Eye (tissue), 1 donor: ENCODE results near the gene CASP12.

ENCODE experiments used
- DNase-seq: peaks from one replicate; pipeline ENCODE4 v3.0.0-alpha.2; 2015

CASP12 gene

DNA sequence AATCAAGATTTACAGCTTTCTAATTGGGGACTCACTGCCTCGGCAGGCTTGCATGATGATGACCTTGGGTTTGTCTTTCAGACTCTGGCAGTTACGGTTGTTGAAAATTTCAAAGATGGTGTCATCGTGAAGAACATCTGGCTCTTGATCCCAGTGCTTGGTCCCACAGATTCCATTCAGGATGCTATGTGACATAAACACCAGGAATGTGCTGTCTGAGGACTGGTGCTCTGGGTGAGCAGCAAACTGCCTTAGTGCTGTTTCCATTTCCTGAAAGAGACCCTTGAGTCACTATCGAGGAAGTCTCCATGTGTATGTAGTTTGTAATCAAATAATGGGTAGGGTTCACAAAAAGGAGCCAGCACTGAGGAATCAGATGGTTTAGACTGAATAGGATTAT, 7.1 kb downstream of the CASP12 start:
- DNase-seq = no peak

DNA sequence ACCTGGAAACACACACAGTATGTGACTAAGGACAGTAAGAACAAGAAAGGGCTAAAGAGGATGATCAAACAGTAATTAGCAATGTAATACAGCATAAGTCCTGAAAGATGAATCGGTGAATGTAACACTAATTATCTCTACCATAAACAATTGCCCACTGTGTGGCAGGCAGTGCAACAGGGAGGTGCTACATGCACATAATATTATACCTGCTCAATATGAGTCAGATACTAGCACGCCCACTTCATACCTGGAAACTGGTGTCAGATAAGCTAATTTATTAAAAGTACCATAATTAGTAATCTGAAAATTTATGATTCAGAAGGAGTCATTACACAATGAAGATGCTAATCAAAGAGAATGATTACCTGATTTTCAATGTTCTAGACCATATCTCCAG, 14.9 kb downstream of the CASP12 start:
- DNase-seq = no peak

DNA sequence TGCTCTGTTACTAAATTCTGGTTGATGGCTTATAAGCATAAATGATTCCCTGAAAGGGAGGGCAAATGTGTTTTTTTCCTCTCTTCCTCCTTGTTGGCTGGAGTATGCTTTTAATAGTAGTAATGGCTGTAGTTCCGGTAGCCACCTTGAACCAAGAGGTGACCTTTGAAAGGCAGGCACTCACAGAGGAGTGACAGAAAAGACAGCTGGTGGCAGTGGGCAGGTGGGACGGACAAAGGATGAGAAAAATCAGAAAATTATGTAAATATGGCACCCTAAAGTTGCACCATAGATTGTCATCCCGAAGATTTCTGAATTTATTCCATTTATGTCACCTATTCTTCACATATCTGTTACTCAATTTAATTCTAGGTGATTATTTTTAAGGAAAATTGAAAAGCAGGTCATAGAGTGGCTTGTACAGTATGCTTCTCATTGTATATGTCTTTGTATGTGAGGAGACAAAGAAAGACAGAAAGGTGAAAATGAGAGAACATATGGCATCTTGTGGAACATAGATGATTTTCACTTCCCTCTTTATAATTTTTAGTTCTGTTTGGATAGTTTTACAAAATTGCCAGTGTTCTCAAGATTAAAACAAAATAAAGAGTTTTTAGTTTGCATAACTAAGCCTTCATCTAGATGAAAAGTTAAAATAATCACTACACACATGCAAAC, 17.0 kb downstream of the CASP12 start:
- DNase-seq = no peak

DNA sequence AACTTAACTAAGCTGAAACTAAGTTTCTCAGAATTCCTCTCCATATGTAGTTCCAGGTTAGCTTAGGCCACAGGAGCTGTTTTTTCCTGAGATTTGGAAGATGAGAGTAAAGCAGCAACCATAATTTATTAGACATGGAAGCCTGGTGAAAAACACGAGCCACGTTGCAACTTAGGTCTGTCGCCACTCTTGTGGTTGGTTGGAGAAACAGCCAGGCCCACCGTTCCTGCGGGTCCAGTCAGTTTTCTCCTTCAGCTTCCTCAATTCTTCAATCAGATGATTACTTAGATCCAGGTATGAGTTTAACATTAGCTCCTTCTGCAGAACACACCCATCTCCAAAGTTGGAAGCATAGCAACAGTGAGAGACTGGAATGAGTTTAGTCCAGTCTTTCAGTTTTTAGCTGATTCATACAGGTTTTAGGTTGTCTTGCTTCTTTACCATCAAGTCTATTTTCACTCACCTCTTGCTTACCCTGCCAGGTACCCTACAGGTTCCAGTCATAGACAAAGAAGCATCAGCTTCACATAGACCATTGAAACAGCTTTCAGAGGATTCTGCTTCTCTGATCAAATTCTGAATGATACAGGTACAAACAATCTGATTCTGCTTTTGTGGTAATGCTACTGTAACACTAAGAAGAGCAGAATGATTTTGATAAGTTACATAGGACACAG, 18.6 kb downstream of the CASP12 start:
- DNase-seq = no peak

DNA sequence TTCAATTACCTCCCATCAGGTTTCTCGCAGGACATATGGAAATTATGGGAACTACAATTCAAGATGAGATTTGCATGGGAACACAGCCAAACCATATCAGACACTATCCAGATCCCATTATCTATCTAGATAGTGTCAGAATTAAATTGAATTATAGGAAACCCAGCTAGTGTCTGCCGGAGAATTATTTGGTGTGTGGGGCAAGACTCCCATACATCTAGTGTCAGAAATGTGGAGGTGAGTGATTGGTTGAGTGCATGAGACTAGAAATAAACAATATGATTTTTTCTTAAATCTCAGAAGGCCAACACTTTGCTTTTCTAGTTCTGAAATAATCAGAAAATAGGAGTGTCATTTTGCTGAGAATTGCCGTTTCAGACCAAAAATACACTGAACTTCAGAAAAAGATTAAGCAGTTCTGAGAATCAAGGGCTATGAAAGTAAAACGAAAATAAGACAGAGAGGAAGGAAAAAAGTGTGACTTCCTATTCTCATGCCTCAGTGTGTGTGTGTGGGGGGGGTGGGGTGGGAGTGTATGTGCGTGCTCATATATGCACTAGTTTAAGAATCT, 21.3 kb downstream of the CASP12 start:
- DNase-seq = no peak

DNA sequence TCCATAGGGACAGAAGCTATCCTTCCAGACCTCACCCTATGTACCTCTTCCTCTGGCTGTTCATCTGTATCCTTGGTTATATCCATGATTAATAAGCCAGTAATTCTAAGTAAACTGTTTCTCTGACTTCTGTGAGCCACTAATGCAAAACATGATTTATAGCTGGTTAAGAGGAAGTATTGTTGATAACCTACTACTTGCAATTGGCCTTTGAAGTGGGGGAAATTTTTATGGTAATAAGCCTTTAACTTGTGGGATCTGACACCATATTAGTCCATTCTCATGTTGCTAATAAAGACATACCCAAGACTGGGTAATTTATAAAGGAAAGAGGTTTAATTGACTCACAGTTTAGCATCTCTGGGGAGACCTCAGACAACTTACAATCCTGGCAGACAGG, 21.9 kb downstream of the CASP12 start:
- DNase-seq = no peak

DNA sequence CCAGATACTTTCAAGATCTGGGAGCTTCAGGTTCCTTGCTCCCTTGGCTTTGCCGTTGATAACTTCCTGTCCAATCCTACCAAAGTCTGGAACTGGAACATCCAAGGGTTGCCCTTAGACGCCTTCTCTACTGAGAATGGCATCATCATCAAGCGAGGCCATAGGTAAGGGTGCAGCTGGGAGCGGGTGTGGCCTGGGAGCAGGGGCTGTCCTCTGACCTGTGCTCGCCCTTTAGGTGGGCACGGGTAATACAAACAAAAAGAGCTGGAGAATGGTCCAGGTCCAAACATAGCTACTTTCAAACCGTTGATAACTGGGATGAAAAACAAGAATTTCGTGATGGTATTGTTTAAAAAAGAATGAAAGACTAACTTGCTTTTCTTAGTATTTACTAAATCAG, 25.0 kb downstream of the CASP12 start:
- no peak for DNase-seq

DNA sequence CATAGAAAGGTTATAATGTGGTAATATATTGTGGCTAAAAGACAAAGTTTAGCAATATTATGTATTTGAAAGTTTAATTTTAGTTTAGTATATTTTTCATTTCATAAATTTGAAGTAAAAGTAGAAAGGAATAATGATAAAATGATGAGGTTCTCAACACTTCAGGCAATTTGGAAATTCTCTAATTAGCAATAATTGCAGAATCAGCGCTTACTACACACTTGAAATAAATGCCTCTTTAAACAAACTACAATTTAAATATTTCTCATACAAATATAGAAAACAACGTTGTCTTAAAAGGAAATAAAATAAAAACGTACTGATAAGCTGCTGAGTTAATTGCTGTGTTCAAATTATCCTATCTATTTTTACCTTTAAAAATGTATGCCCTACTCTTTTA, 25.9 kb downstream of the CASP12 start:
- DNase-seq = no peak

DNA sequence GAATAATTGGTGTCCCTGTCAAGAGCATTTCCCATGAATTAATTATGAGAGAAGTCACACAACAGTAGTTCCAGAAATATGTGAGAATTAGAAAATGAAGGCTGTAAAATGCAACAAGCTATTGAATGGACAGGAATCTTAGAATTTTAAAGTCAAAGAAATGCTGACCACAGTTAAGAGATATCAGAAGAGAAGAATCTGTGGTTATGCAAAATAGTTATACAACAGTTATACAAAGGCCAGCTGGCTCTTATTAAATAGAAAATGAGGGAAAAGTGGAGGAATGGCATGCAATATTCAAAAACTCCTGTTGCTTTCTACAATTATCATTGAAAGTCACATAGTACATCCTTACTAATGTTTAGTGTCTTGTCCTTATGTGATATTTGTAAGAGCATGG, 27.4 kb downstream of the CASP12 start:
- DNase-seq = peak; percentile 7

DNA sequence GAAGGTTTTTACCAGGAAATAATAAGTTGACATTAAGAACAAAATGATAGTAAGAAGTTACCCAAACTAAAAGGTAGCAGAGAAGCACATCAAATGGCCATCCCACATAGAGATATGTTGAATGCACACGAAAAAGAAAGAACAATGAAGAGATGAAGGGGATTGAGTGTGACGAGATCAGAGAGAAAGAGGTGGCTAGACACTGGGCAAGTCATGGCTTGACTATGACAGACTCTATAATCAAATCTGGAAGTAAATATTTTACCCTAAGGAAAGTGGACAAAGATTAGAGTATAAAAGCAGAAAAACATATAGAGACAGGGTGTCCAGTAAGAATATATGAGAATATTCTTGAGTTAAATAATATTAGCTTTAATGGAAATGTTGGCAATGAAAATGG, 31.4 kb downstream of the CASP12 start:
- no peak for DNase-seq

DNA sequence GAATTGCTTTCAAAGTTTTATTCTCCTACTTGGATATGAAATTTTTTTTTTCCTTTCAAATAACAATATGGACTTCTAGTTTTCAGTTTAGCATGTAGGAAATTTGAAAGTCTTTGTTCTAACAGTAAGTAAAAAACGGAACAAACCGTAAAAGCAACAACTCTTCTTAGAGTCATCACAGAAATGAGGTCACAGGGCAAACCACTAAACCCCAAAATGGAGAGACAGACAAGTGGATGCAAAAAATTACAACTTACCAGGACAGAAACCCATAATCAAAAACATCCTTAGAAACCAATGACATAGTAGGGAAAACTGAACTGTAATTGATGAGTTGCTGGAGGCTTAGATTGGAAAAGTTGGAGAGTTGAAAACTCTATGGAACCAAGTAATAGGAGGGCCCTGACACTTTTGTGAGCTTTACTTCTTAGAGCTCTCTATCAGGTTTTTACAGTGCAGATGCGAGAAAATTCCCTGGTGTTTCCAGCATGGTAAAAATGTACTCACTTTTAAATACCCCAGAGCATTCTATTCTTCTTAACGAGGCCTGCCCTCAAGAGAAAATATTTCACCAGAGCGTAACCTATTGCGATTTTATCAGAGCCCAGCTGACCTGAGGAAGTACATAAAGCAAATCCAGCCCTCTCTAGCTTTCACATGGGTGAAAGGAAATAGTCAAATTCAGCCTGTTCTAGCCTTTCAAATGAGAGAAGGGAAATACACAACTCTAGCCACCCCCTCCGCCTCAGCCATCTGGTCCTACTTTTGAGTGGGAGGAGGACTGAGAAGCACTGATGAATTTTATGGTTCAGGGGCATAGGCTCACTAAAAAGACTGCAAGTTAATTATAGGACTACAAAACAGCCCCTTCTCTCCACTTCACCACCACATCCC, 39.1 kb downstream of the CASP12 start:
- no peak for DNase-seq

DNA sequence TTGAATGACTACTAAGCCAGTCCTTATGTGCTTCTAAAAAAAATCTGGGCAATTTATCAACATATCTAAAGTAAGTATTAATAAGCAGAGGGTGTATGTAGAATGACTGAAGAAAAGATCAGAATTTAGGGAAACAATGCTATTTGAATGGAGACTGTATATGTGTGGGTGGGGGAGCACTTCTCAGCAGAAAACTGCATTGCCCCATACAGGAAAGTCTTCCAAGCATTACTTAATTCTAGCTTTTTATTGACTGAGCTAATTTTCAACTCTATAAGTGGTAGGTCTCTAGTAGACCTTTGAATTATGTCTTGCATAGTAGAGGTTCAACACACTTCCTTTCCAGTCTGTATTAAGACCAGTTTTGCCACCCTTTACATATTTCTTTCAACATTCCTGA, 41.7 kb downstream of the CASP12 start:
- no peak for DNase-seq

DNA sequence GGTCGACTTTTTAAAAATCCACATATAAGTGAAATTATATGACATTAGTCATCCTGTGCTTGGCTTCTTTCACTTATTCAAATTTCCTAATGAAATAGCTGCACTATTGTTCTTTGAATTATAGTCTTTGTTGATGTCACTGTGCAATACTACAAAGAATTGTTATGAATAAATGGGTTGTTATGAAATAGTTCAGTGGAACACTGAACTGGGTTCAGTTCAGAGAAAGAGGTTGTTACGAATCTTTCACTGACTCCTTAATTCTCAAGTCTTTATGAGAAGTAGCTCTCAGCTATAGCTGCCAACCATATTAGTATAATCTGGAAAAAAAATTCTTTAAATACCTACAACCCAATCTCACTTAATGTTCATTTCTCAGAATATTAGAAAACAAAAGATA, 42.3 kb downstream of the CASP12 start:
- no peak for DNase-seq

DNA sequence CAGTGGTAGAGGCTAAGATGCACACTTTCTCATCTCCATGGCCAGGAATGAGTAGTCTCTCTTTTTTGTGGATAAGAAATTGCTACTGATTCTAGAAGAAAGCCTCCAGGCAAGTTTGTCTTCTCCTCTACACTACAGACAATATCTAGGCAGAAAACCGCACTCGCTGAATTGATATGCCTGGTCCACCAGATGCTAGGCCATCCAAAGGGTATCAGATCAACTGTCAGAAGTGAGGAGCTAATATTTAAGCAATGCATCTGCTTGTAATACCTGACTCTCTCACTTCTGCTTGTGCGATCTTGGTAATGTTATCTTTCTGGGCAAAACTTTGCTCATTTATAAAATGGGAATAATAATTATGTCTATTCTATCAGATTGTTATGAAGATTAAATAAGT, 45.0 kb downstream of the CASP12 start:
- no peak for DNase-seq

DNA sequence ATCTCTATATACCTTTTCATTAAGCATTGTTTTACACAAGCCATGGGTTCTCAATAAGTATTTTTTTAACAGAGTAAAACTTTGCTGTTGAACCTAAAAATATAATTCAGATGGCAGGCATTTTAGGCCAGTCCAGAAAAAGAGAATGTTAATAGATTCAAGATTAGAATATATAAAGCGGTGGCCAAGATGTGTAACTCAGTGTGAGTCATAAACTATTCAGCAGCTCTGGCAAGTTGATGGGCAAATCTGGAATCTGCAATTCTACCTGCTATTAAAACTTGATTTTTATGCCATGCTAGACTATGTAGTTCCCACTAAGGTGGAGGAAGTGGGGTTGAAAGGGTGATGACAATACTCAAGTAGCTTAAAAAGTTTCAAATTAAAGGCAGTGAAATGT, 45.4 kb downstream of the CASP12 start:
- no peak for DNase-seq

DNA sequence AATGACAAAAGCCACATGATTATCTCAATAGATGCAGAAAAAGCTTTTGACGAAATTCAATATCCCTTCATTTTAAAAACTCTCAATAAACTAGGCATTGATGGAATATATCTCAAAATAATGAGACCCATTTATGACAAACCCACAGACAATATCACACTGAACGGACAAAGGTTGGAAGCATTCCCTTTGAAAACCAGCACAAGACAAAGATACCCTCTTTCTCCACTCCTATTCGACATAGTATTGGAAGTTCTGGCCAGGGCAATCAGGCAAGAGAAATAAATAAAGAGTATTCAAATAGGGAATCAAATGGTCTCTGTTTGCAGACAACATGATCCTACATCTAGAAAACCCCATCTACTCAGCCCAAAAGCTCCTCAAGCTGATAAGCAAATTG, 52.0 kb downstream of the CASP12 start:
- DNase-seq = no peak

DNA sequence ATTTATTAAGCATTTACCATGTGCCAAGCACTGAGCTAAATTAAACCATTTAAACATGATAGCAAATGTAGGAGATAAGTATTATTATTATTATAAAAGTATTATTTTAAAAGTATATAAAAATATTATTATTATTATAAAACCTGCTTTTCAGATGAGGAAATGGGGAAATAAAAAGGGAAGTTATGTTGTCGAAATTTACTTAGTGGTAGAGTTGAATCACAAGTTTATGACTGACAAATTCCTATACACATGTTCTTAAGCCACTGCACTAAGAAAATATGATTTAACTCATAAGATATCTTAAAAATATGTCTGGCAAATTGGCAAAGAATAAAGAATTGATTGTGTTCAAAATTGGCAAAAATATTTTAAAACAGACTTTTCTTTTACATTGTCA, 53.8 kb downstream of the CASP12 start:
- DNase-seq = no peak

DNA sequence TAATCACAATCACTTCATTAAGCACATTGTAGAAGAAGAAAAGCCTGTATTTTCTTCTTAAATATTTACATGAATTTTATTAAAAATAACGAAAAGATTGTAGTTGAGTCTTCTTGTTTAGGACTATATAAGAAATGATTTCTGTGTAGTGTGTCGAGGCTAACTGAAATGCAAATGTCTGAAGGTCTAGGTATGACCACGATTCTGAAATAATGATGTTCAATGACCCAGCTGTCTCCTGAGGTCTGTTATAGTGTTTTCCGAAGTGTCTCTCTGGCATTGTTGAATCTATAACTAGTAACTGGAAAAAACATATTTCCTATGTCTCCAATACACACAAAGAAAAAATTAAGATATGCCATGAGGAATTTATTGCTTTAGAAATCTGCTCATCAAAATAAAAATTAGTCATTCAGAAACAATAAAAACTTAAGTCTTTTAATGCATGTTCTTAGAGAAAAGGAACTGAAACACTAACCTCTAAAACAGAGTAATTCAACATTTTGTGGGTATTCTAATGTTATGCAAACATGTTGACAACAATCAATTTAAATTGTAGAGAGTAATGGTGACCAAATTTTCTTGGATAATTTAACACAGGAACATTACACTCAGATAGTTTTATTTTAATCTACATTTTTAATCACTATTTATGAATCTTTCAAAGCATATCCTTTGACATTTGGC, 55.0 kb downstream of the CASP12 start:
- DNase-seq = peak; percentile 4

DNA sequence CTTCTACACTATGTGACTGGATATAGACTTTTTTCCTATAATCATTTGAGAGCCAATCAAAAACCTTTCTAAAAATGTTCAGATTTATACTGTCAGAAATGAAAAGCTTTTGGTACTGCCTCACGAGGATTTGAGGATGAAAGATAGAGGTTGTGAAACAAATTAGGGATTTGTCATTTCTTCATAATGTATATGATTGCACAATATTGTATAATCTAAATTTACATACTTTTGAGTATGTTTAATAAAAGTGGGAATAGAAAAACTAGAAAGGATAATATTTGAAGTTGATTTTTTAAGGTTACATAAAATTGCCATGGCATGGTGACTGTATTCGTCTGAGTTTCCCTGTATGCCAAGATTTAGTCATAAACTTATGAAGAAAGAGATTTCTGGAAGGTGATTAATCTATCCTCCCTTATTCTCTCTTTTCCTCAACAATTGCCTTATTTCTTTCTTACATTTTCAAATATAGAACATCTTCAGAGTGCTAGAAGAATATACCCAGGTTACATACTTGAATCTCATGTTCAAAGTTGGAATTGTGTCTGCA, 56.2 kb downstream of the CASP12 start:
- DNase-seq = no peak

DNA sequence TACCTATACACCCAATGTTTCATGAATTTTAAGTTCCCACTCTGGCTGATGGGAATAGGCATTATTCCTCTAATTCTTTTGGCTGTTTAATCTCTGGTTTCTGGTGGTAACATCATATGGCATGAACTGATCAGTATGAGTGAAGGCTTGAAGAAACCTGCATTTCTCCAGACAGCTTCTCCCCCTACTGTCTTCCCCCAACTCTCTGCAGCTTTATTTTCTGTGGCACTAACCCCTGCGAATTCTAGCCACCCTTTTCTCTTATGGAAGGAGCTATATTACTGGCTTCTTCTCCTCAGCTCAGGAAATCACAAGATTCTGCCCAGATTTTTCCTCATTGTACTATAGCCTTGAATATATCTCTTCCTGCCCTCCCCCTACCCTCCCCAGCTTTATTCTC, 57.1 kb downstream of the CASP12 start:
- no peak for DNase-seq

DNA sequence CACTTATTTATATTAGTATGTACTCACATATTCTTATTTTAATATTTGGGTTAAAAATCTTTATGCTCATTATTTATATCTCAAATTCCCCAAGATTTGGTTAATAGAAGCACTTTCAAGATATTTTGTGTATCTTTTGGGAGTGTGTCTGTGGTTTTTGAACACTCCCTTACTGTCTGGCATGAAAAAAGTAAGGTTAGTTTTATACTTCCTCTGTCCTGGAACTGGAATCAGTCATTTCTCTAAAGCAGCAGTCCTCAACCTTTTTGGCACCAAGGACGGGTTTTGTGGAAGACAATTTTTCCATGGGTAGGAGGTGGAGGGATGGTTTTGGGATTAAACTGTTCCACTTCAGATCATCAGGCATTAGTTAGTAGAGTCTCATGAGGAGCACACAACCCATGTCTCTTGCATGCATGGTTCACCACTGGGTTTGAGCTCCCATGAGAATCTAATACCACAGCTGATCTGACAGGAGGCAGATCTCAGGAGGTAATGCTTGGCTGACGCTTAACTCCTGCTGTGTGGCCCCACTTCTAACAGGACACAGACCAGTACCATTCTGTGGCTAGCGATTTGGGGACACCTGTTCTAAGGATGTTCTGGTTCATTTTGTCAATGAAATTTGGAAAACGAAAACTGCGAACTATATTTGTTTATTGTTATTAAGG, 60.2 kb downstream of the CASP12 start:
- no peak for DNase-seq

DNA sequence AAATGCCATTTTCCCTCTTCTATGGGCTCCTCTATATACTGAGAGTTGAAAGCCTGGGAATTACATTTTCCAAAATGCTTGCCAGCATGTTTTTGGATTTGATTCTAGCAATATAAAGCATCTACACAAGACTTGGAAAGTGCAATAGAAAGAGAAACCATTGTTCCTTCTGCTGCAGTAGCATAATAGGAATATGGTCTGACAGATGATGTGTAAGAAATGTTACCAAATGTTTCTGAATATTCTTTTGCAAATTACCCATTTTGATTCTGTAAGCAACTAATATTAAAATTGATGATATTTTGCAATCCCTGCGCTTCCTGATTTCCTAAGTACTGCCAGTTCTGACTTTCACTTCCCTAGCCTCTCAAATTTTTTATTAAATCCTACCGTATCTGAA, 61.6 kb downstream of the CASP12 start:
- no peak for DNase-seq
